H4 (cell line): ENCODE data around the gene SHOX. TPM values are rescaled to one million over a fixed set of nuclear protein-coding genes. Genes with fewer than 3 reads are reported as not detected.
"Not testable (repeated sequence)": the region's sequence is repeated elsewhere in the genome, so short reads cannot be mapped to it uniquely, and the experiment has no call there.

Experiments used
- DNase-seq: peaks from one replicate; pipeline ENCODE4 v3.0.0-alpha.2; 2015; ENCODE audit warnings: low spot score
- total RNA-seq: library from RNA; depleted of rRNA; stranded (reverse); fragments of >200 nt; shearing (Covaris generic); gene quantifications from 2 replicates; pipeline ENCODE4 v1.2.3, GENCODE V29; 2014

Gene SHOX
- total RNA-seq, 1 experiment from 2014 or later, result 0.08 TPM

DNA sequence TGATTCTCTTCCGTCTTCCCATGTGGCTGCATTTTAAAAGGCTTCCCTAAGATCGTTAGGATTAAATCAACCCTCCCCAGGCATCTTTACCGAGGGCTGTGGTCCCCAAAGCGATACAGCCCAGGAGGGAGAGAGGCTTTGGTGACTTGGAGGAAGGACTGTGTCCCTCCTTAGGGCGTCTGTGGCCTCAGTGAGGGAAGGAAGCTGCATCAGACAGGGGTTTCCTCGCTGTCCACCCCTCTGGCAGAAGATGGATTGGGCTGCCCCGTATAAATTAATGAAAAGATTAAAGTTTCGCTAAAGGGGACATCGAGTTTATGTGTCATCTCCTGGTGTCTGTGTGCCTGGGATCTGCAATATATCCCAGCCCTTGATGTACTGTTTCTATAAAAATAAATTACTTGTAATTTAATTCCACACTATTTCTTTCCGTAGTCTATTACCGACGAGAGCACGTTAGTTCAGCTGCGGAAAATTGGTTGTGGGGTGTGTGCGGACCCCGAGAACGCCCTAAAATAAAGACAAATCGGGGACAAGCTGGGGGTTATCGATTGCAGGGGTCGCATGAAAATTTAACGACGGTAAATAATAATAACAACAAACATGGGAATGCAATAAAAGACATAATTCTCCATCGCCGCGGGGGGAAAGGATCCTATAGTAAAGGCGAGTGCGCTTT lies 6.5 kb downstream of the SHOX start:
- DNase-seq, result no peak

DNA sequence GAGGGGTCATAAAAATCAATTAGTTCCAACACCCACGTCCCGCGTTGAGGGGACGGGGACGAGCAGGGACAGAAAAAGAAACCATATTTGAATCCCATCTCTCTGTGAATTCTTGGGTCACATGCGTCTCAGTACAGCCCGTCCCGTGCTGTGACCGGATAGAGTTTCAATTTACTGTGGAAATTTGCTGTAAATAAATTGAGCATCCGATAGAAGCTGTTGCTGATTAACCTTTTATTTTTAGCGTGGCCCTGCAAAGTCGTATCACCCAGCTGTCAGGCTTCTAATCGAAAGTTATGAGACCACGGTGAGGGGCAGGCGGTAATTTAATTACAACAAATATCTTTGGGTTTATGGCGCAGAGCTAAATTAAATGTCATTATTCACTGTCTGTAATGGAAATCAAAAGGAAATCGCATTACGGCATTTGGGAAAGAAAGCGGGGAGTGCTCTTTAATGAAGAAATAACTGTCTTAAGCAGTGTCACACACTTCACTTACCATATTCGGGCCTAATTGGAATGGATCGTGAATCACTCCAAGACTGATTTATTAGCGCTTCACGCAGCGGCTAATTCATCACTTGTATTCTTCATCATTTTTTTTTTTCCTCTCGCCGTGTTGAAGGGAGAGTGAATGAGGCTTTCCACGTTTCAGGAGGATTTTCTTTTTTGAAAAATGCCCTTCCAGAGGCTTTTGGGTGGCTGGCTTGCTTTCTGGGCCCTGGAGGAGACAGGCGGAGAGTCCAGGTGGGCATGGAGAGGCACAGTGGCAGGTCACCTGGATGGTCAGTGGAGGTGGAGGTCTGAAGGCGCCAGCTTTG lies 7.3 kb downstream of the SHOX start:
- DNase-seq, result no peak

DNA sequence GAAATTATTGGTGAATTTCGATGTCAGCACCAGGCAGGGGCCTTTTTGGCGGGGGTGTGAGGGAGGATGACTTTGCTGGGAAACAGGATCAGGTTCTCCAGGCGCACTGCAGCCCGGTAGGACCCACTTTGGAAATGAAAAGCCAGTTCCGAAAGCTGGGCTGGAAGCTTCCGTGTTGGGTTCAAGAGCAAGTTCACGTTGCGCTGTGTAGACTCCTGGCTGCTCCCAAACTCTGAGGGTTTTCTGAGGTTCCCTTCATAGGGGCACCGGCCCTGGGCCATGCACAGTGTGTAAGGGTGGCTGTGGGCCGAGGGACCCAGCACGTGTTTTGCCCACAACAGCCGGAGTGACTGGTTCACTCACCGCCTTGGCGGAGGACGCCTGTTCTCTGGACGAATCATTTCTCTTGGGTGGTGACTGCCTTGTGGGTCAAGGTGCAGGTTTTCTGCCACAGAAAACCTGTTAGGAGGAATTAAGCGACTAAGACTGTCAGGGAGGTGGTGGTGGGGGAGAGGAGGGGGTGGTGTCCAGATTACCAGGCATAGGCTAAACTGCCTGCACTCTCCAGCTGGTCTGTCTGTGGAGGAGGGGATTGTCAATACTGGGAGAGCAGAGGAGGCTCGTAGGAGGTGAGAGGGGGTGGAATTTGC lies 8.0 kb downstream of the SHOX start:
- no peak for DNase-seq

DNA sequence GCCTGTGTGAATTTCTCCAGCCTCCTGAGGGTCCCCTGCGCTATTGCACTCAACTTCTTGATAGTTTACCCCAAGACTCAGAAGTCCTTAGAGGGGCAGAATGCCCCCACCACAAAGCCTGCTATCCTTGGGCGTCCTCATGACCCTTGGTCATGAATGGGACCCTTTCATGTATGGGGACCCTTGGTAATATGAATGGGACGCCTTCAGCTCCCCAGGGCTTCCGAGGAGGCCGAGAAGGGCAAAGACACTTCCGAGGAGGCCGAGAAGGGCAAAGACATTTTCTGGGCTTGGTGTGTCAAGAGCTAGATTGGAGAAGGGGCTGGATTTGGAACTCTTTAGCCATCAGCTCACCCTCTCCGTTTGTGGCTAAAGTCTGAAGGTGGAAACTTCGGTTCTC lies 8.6 kb downstream of the SHOX start:
- DNase-seq, result no peak

DNA sequence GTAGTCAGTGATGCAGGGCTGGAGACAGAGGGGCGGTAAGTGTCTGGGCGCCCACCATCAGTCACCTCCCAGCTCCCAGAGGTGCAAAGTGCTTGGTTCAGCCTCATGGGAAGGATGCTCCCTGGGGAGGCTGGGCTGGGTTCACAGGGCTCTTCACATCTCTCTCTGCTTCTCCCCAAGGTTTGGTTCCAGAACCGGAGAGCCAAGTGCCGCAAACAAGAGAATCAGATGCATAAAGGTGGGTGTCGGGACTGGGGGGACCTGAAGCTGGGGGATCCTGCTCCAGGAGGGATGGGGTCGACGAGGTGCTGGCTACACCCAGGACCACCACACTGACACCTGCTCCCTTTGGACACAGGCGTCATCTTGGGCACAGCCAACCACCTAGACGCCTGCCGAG lies 10.1 kb downstream of the SHOX start:
- DNase-seq, result no peak

DNA sequence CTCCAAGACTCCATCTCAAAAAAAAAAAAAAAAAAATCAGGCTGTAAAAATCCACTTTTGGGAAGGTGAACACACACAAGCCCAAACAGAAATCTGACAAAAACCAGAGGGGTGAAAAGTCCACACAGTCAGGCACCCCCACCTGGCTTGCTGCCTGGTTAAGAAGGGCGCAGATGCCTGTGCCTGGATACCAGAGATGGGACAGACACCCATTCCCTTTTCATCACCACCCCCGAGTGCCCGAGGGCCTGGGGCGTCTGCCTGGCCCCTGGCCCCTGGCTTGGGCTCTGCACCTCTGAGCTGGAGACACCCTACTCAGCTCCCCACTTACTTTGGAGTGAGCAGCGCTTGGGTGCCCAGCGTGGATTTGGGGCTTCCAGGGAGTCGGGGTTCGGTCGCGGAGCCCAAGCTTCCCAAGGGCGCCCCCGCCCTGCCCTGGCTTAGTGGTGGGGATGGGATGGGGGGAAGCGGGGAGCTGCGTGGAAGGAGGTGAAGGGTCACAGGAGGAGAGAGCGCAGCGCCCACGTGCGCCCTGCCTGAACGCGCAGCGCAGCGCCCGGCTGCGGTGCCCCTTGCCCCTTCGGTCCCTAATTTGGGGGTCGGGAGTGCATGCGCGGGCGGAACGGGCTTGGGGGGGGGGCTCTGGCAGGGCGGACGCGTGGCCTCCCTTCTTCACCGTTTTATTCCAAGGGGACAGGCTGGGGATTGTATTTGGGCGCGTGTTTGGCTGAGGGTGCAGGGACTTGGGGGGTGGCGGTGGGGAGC lies 11.3 kb downstream of the SHOX start:
- DNase-seq, result no peak

DNA sequence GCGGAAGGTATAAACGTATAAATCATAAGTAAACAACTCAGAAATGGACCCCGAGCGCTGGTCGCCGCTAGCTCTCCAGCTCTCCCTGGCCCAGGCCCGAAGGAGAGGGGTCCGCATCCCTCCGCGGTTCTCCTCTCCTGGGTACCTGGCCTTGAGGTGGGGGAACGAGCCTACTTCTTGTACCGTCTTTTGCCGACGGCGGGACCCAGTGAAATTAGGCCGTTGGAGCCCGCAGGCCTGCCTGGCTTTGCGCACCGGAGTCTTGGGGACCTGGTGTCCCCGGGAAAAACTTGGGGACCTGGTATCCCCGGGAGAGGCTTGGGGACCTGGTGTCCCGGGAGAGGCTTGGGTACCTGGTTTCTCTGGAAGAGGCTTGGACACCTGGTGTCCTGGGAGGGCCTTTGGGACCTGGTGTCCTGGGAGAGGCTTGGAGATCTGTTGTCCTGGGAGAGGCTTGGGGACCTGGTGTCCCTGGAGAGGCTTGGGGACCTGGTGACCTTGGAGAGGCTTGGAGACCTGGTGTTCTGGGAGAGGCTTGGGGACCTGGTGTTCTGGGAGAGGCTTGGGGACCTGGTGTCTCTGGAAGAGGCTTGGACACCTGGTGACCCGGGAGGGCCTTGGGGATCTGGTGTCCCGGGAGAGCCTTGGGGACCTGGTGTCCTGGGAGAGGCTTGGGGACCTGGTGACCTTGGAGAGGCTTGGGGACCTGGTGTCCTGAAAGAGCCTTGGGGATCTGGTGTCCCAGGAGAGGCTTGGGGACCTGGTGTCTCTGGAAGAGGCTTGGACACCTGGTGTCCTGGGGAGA lies 12.0 kb downstream of the SHOX start:
- DNase-seq, result no peak

DNA sequence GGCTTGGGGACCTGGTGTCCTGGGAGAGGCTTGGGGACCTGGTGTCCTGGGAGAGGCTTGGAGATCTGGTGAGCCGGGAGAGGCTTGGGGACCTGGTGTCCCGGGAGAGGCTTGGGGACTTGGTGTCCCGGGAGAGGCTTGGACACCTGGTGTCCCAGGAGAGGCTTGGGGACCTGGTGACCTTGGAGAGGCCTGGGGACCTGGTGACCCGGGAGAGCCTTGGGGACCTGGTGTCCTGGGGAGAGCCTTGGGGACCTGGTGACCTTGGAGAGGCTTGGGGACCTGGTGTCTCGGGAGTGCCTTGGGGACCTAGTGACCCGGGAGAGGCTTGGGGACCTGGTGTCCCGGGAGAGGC lies 12.6 kb downstream of the SHOX start:
- DNase-seq, result no peak

DNA sequence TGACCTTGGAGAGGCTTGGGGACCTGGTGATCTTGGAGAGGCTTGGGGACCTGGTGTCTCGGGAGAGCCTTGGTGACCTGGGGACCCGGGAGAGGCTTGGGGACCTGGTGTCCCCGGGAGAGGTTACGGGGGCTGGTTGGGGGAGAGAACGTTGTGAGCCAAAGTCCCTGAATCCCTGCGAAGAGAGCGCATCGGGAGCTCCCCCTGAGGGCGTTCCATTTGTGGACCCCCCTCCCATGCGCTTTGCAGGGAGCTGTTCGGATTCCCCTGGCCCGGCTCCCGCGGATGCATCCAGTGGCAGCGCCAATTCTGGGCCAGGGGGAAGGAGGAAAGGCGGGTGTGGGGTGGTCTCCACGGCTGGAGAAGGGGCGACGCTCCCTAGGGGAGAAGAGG lies 13.3 kb downstream of the SHOX start:
- DNase-seq, result no peak

DNA sequence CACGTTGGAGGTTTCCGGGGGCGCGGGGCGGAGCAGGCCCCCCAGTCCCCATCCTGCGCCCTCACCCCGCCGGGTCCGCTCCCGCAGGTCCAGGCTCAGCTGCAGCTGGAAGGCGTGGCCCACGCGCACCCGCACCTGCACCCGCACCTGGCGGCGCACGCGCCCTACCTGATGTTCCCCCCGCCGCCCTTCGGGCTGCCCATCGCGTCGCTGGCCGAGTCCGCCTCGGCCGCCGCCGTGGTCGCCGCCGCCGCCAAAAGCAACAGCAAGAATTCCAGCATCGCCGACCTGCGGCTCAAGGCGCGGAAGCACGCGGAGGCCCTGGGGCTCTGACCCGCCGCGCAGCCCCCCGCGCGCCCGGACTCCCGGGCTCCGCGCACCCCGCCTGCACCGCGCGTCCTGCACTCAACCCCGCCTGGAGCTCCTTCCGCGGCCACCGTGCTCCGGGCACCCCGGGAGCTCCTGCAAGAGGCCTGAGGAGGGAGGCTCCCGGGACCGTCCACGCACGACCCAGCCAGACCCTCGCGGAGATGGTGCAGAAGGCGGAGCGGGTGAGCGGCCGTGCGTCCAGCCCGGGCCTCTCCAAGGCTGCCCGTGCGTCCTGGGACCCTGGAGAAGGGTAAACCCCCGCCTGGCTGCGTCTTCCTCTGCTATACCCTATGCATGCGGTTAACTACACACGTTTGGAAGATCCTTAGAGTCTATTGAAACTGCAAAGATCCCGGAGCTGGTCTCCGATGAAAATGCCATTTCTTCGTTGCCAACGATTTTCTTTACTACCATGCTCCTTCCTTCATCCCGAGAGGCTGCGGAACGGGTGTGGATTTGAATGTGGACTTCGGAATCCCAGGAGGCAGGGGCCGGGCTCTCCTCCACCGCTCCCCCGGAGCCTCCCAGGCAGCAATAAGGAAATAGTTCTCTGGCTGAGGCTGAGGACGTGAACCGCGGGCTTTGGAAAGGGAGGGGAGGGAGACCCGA lies 14.0 kb downstream of the SHOX start:
- DNase-seq, result no peak

DNA sequence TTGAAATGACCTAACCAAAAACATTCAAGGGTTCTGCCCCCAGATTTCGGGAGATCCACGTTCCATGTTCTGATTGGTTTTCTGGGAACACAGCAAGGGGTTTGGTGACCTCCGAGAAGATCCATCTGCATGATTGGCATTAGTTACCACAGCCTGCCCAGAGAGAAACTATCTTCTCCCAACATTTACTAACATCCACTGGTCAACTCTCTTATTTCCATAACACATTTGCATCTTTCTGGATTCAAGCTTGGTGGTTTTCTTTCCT lies 15.6 kb downstream of the SHOX start:
- DNase-seq, result no peak

DNA sequence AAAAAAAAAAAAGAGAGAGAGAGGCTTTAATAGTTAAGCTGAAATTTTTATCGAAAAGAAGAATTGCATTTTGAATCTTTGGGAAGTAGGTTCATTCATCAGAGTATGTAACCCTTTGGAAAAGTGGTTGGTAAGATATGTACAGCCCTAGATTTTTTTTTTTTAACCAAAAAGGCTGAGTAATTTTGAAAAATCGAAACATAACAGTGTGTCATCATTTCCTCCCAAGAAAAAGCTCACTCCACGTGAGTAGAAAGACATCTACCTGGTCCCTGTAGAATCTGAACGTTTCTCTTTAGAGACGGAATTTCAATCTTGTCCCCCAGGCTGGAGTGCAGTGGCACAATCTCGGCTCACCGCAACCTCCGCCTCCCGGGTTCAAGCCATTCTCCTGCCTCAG lies 16.2 kb downstream of the SHOX start:
- no peak for DNase-seq

DNA sequence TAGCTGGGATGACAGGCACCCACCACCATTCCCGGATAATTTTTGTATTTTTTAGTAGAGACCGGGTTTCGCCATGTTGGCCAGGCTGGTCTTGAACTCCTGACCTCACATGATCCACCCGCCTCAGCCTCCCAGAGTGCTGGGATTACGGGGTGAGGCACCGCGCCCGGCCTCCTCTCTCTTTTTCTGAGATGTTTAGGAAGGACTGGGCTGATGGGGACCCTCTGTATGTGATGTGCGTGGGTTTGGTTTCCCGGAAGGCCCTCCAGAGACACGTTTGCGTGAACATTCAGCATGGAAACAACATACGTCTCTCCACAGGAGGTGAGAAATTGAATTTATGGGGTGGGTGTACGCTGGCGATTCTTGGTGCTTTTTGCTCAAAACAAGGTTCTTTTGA lies 18.6 kb downstream of the SHOX start:
- no peak for DNase-seq

DNA sequence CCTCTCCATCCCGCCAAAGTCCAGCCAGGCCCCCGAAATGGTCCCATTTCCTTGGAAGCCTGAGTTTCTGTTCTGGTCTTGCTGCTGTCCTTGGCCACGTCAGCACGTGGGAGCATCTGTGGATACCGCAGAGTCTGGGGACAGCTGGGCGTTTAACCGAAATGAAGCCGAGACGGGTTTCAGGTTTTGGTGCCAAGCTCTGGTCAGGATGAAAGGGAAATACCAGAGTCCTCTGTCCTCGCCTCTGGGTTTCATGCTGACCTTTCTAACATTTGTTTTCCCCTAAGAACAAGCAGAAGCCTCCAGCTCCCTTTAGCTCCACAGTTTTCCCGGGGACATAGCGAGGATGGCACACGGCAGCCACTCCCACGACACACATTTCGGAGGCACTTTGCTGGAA lies 19.7 kb downstream of the SHOX start:
- no peak for DNase-seq

DNA sequence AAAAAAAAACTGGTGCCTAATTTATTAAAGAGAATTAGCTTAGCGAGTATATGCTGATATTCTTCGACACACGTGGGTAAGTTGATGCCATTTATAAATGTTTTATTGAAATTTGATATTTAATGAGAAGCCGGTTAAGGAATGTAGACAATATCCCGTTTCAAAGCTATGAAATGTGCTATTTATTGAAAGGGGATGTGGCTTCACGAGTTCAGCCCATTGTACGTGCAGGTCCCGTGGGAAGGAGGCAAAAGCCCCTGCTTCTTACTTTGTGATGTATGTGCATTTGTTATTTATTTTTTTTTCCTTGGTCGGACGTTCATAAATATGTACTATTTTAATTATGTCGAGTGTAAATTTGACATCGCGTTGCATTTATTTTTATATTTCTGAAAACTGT lies 20.2 kb downstream of the SHOX start:
- DNase-seq, result no peak

DNA sequence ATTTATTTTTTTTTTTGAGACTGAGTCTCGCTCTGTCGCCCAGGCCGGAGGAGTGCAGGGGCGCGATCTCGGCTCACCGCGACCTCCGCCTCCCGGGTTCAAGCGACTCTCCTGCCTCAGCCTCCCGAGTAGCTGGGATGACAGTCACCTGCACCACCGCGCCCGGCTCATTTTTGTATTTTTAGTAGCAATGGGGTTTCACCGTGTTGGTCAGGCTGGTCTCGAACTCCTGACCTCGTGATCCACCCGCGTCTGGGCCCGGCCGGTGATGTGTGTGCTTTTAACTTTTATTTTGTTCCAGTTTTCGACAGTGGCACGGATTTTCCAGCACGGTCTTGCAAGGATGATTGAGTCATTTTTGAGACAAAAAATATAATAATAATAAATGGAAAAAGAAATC lies 21.3 kb downstream of the SHOX start:
- not testable (repeated sequence) for DNase-seq

DNA sequence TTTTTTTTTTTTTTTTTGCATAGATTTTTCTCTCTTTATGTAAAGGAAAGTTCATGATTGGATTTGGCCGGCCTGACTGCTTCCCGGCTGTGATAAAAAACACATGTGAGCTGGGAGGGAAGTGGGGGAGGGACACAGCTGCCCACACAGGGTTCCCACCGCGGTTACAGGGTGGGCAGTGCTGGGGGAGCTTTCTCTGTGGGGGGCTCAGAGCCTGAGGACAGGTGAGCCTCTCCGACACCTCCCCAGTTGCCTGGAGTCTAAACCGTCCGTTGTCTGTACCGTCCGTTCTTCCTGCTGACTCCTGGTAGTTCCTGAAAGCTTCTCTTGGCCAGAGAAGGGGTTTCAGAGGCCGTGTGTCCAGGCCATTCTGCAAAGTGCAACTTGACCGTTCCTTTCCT lies 21.8 kb downstream of the SHOX start:
- no peak for DNase-seq

DNA sequence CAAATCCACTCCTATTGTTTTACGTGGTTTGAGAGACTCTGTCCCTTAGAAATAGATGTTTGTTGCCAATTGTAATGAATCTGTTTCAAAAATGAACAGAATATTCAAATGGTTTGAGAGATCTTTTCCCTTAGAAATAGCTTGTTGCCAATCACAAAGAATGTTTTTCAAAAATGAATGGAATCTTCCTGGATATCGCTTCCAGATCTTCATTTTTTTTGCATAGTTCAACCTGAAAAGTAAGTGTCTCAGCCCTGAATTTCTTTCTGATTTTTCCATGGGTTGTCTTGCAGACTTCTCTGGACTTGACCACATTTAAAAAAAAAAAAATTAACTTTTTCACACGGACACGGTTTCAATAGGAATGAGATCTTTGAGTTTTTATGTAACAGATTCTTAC lies 22.7 kb downstream of the SHOX start:
- DNase-seq, result no peak

DNA sequence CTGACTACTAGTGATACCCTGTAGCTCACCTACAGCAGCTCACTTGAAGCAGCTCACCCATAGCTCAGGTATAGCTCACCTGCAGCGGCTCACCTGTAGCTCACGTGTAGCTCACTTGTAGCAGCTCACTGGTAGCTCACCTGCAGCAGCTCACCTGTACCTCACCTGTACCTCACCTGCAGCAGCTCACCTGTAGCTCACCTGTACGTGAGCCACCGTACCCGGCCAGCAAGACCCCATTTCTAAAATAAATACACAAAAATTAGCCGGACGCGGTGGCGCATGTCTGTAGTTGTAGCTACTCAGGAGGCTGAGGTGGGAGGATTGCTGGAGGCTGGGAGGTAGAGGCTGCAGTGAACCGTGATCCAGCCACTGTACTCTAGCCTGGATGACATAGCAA lies 30.6 kb downstream of the SHOX start:
- no peak for DNase-seq

DNA sequence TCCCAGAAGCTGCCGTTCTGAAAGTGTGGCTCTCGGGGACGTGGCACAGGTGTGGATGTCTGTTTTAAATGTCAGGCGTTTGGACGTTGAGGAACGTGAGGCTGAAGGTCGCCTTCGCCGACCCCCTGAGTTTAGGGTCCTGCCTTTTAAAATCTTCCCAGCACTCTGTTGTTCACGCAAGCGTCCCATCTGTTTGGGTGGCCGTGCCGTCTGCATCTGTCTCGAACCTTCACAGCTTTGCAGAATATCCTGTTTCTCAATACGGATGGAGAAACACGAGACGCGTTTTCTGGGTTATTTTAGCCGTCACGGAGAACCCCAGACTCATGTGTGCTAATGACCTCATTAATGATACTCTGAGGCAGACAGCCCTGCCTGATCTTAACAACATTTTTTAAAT lies 31.5 kb downstream of the SHOX start:
- DNase-seq, result no peak

DNA sequence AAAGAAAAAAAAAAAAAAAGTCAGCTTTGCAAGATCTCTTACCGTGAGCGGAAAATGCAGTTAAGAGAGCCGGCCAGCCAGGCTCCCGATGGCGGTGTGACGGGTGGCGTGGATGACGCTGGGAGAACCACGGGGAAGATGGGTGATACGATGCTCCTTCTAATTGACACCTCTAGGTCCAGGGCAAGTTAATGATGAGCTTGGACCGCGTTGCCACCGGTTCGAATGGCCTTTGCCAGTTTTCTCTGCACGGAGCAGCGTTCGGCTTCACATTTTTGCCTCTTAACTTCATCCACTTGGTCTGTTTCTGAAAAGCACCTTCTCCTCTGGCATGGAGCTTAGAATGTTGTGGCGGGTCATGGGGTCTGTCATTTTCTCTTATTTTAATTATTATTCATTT lies 33.2 kb downstream of the SHOX start:
- DNase-seq, result no peak
